Thyroid gland (tissue), 4 donors: ENCODE measurements around the gene RUFY3. TPM values are rescaled to one million over a fixed set of nuclear protein-coding genes. Genes with fewer than 3 reads are reported as not detected.

Experiments used
- DNase-seq, 2 donors: peaks; one replicate each; pipeline ENCODE4 v3.0.0-alpha.2; 2019
- H3K27ac ChIP-seq, 3 donors: fragments of 200-600 bp; sonication (generic); 1 replicate in 2 of 3; 2 replicates in 1 of 3; pipeline ENCODE4 v1.5.1; 2016 to 2019; ENCODE audit warnings: mild to moderate bottlenecking in 1 of 3, moderate library complexity in 1 of 3
- H3K27me3 ChIP-seq: fragments of 200-600 bp; sonication (generic); one replicate; pipeline ENCODE4 v1.5.1; 2019
- H3K36me3 ChIP-seq, 2 donors: fragments of 200-600 bp; sonication (generic); one replicate each; pipeline ENCODE4 v1.5.1; 2016 to 2019
- H3K4me1 ChIP-seq, 2 donors: fragments of 200-600 bp; sonication (generic); one replicate each; pipeline ENCODE4 v1.5.1; 2017 to 2019
- H3K4me3 ChIP-seq, 3 donors: fragments of 200-600 bp; sonication (generic); replicated peaks in 1 of 3; 1 replicate in 2 of 3; 2 replicates in 1 of 3; pipeline ENCODE4 v1.5.1; 2016; ENCODE audit warnings: mild to moderate bottlenecking in 1 of 3
- H3K9me3 ChIP-seq: fragments of 200-600 bp; sonication (generic); one replicate; pipeline ENCODE4 v1.5.1; 2017
- CTCF ChIP-seq, 6 experiments: fragments of 200-600 bp in 3 of 6; fragments of 450-650 bp in 3 of 6; sonication (generic) in 3 of 6; IDR thresholded peaks; one replicate each; pipeline ENCODE4 v1.5.1; 2016 to 2019; ENCODE audit warnings: antibody characterized with exemption in 6 of 6, mild to moderate bottlenecking in 2 of 6, inconsistent platforms in 1 of 6, moderate library complexity in 1 of 6
- POLR2A ChIP-seq, 2 donors: fragments of 450-650 bp; IDR thresholded peaks; one replicate each; pipeline ENCODE4 v1.6.1; 2017; ENCODE audit warnings: antibody characterized with exemption in 2 of 2, mild to moderate bottlenecking in 2 of 2, moderate library complexity in 1 of 2
- WGBS, 2 donors: methylation state at CpG; one replicate each; pipeline ENCODE4 v1.1.5; 2017; 5-methylcytosine and 5-hydroxymethylcytosine counted together
- intact Hi-C: fragments of 100-400 bp; cut with DNase I; formaldehyde crosslinking; loops from one replicate; pipeline ENCODE4 v1.15.1; 2023
- total RNA-seq, 4 donors: library from RNA; depleted of rRNA; stranded (reverse); fragments of >200 nt; gene quantifications; one replicate each; pipeline ENCODE4 v1.2.3, GENCODE V29; 2016

Gene RUFY3
- total RNA-seq, 4 donors from 2014 or later: 148 to 242 (median 155) TPM

DNA sequence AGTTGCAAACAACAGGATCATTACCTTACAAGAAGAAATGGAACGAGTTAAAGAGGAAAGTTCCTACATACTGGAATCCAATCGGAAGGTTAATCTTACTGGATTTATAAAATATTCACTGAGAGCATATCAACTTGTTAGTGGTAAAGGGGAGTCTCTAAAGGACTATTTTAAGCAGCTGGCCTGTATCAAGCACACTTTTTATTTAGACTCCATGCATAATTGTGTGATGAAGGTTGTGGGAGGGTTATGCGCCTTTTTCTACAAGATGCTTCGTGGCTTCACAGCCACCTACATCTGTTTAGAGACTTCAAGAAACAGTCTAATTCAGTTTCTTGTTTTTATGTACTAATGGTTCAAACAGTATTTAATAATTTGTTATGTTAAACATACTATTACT lies 61.3 kb downstream of the RUFY3 start:
- Histone ChIP-seq H3K27me3 (no peaks in the 10 kb centered on the region), H3K36me3 (peaks cover 19 to 33% of the 10 kb centered on the region in 2 donors), H3K4me1 (peaks cover 0 to 10% of the 10 kb centered on the region in 2 donors), H3K9me3 (no peaks in the 10 kb centered on the region), H3K27ac (no peak overlapping the region), H3K4me3 (no peak overlapping the region)
- DNase-seq: no peak
- 93% methylated on average over 4 of the region's 4 CpGs for WGBS, 2 donors
- TF ChIP-seq POLR2A (IDR thresholded peaks at IDR 0.05) (no peak), CTCF (IDR thresholded peaks at IDR 0.05) (no peak)
- intact Hi-C loops: no loop called here

DNA sequence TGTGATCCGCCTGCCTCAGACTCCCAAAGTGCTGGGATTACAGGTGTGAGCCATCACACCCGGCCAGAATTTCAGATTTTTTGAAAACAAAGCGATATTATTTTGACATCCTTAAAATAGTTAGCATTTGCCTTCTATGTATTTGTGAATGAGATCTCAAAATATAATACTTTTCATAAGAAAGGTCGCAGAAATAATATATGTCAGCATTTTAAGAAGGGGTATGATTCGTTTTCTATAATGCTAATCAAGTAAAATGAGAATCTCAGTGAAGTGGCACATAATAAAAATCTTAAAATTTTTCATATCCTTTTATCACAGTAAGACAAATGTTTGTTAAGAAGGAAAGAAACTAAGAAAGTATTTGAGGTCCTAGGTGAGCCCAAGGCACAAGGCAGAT lies 65.7 kb downstream of the RUFY3 start:
- H3K27me3 ChIP-seq: no peaks in the 10 kb centered on the region
- H3K4me1 ChIP-seq: no peaks in the 10 kb centered on the region
- peaks cover 35 to 50% of the 10 kb centered on the region in 2 donors for H3K36me3 ChIP-seq
- no peak overlapping the region for H3K27ac ChIP-seq
- WGBS, 2 donors: 96 to 97% methylated on average over 5 of the region's 5 CpGs
- intact Hi-C loops: no loop called here
- TF ChIP-seq POLR2A (IDR thresholded peaks at IDR 0.05) (no peak), CTCF (IDR thresholded peaks at IDR 0.05) (no peak)
- DNase-seq: no peak
- H3K4me3 ChIP-seq: no peak overlapping the region
- H3K9me3 ChIP-seq: no peaks in the 10 kb centered on the region

- intact Hi-C loops: no loop called here
- WGBS, 2 donors: 83 to 89% methylated on average over 1 of the region's 1 CpG
Measured at GRCh38 chr4:70788733-70789132, 67.0 kb downstream of the RUFY3 start.

DNA sequence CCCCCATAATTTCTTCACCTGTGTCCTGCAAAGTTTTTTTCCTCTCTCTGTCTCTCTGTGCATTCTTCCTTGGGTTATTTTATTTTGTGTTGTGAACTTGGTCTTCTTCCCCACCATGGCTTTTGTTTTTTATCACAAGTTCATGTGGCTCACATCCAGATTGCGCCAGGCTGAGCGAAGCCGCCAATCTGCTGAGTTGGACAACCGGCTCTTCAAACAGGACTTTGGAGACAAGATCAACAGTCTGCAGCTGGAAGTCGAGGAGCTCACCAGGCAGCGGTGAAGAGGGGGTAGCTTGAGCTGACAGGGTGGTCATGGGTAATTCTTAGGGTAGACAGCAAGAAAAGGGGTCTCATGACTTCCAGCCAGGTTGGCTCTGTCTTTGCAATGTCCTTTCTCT lies 71.9 kb downstream of the RUFY3 start:
- Histone ChIP-seq H3K9me3 (no peaks in the 10 kb centered on the region), H3K36me3 (peaks cover 35 to 44% of the 10 kb centered on the region in 2 donors), H3K27ac (no peak overlapping the region), H3K27me3 (no peaks in the 10 kb centered on the region), H3K4me3 (no peak overlapping the region), H3K4me1 (no peaks in the 10 kb centered on the region)
- intact Hi-C loops: no loop called here
- 88% methylated on average over 6 of the region's 6 CpGs for WGBS, 2 donors
- DNase-seq: no peak
- TF ChIP-seq CTCF (IDR thresholded peaks at IDR 0.05) (no peak), POLR2A (IDR thresholded peaks at IDR 0.05) (no peak)

More at GRCh38 chr4:70788733-70789132, 67.0 kb downstream of the RUFY3 start:
- Histone ChIP-seq H3K9me3 (no peaks in the 10 kb centered on the region), H3K4me3 (no peak overlapping the region), H3K27ac (no peak overlapping the region), H3K27me3 (no peaks in the 10 kb centered on the region), H3K4me1 (no peaks in the 10 kb centered on the region), H3K36me3 (peaks cover 26 to 44% of the 10 kb centered on the region in 2 donors)
- TF ChIP-seq CTCF (IDR thresholded peaks at IDR 0.05) (no peak), POLR2A (IDR thresholded peaks at IDR 0.05) (no peak)
- no peak for DNase-seq

GRCh38 chr4:70801265-70801809 lies 79.6 kb downstream of the RUFY3 start:
- peaks cover 0 to 26% of the 10 kb centered on the region in 2 donors for H3K36me3 ChIP-seq

More at GRCh38 chr4:70801265-70801809, 79.6 kb downstream of the RUFY3 start:
- no peaks in the 10 kb centered on the region for H3K4me1 ChIP-seq
- H3K4me3 ChIP-seq: no peak overlapping the region
- intact Hi-C loops: no loop called here
- no peak for DNase-seq
- no peaks in the 10 kb centered on the region for H3K9me3 ChIP-seq
- no peak for TF ChIP-seq CTCF (IDR thresholded peaks at IDR 0.05)
- TF ChIP-seq POLR2A (IDR thresholded peaks at IDR 0.05): no peak
- H3K27ac ChIP-seq: no peak overlapping the region
- 96% methylated on average over 1 of the region's 1 CpG for WGBS, 2 donors
- no peaks in the 10 kb centered on the region for H3K27me3 ChIP-seq
